GM19025 (cell line): Measurements from ENCODE around the gene CAMKK1.
"Not testable (repeated sequence)": the region's sequence is repeated elsewhere in the genome, so short reads cannot be mapped to it uniquely, and the experiment has no call there.

Source experiments
- ATAC-seq: cut with Tn5 transposase; IDR thresholded peaks from one replicate; pipeline ENCODE4 v1.9.1; 2021; ENCODE audit warnings: mild to moderate bottlenecking, low read depth, moderate library complexity; ENCODE audit not compliant: unreplicated experiment

Gene CAMKK1

GRCh38 chr17:3851461-3852100 lies 41.3 kb downstream of the CAMKK1 start:
- no peak for ATAC-seq

- no peak for ATAC-seq
Measured at GRCh38 chr17:3848229-3848835, 44.5 kb downstream of the CAMKK1 start.

- ATAC-seq, result no peak
Measured at GRCh38 chr17:3847165-3847670, 45.6 kb downstream of the CAMKK1 start.

- ATAC-seq, result no peak
Measured at GRCh38 chr17:3846437-3847164, 46.3 kb downstream of the CAMKK1 start.

GRCh38 chr17:3845621-3846436 lies 47.0 kb downstream of the CAMKK1 start, which contains the start of gene NCBP3:
TSS of gene NCBP3 (minus strand) at chr17:3846246. CDS start at chr17:3846223, 23 bp downstream.
- peak; percentile 96 for ATAC-seq

- ATAC-seq, result no peak
Measured at GRCh38 chr17:3845291-3845620, 47.6 kb downstream of the CAMKK1 start.

- not testable (repeated sequence) for ATAC-seq
Measured at GRCh38 chr17:3844556-3844955, 48.3 kb downstream of the CAMKK1 start.

GRCh38 chr17:3843935-3844516 lies 48.8 kb downstream of the CAMKK1 start:
- ATAC-seq, result no peak

- no peak for ATAC-seq
Measured at GRCh38 chr17:3838206-3838605, 54.6 kb downstream of the CAMKK1 start.

- no peak for ATAC-seq
Measured at GRCh38 chr17:3836551-3836950, 56.3 kb downstream of the CAMKK1 start.

- ATAC-seq, result no peak
Measured at GRCh38 chr17:3835410-3836229, 57.2 kb downstream of the CAMKK1 start.

- no peak for ATAC-seq
Measured at GRCh38 chr17:3834811-3835210, 58.0 kb downstream of the CAMKK1 start.

GRCh38 chr17:3828852-3829232 lies 64.0 kb downstream of the CAMKK1 start:
- ATAC-seq, result no peak

GRCh38 chr17:3828151-3828851 lies 64.6 kb downstream of the CAMKK1 start:
- ATAC-seq, result no peak

- ATAC-seq, result no peak
Measured at GRCh38 chr17:3827124-3827773, 65.6 kb downstream of the CAMKK1 start.

GRCh38 chr17:3826191-3826590 lies 66.7 kb downstream of the CAMKK1 start:
- ATAC-seq, result no peak

GRCh38 chr17:3821101-3821500 lies 71.8 kb downstream of the CAMKK1 start:
- ATAC-seq, result no peak

- ATAC-seq, result no peak
Measured at GRCh38 chr17:3818786-3819185, 74.1 kb downstream of the CAMKK1 start.
